T47D (cell line): Measurements from ENCODE around the gene RASGEF1C.

Source experiments
- DNase-seq, 2 experiments: peaks; one replicate each; pipeline versions ENCODE4 v3.0.0 to v3.0.0-alpha.2; 2011 to 2012; ENCODE audit warnings: low read depth in 1 of 2, low spot score in 1 of 2
- JUND ChIP-seq: IDR thresholded peaks from 2 replicates; pipeline ENCODE4 v1.6.1; 2012; ENCODE audit warnings: low read depth
- in situ Hi-C: cut with HindIII; loops from 2 replicates; pipeline ENCODE4 v1.10.0; 2016; ENCODE audit warnings: low sequenced_read_pairs, low pct_unique_long_range_greater_than_20kb

The RASGEF1C gene

DNA sequence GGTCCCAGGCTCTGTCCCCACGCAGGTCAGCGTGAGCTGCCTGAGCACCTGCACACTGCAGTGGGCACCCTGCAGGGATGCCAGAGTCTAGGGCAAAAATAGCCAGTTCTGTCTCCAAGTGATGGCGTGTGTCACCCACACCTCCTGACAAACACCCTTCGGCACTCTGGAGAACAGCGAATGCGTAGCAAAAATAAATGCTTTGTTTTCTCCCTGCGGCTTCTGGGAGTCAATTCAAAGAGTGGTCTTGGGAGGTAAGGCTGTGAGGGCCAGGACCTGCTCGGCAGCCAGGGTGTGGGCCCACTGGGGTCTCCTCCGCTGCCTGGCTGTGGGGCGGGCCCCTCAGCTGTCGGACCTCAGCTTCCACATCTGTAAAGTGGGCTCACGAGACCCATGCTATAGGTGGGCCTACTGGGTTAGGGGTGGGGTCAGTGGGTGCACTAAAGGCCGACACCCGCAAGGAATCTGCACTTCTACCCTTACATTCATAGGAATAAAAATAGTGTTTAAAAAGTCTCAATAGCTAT lies 37.4 kb downstream of the RASGEF1C start:
- in situ Hi-C loops, result no loop called here
- no peak for TF ChIP-seq JUND
- DNase-seq, result no peak

DNA sequence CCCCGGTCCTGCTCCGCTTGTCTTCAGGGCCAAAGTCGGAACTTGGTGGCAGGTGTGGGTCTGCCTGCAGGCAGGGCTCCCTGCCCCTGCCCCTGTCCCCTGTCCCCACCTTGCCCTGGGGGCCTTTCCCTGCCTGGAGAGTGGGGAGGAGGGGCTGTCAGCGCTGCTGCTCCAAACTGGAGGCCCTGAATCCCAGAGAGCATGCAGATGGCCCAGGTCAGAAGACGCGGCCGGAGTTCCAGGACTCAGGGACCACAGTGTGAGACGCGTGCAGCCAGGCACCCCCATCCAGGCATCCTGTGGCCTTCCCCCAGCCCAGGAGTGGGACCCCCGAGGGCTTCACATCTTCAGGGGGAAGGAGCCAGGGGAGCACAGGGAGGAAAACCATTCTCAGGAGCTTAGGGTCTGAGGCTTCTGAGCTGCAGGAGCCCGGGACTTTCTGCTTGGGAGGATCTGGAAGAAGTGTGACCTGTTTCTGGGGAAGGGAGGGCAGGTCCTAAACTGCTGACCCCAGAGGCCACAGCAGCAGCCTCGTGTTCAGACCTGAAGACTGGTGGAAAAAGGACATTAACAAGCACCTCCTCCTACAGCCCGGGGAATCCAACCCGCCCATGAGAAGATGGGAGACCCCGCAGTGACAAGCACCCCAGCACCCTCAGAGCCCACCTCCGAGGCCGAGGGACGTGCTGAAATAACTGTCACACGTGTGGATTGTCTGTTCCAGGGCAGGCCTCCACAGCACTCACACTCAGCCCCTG lies 38.0 kb downstream of the RASGEF1C start:
- no peak for TF ChIP-seq JUND
- no peak for DNase-seq
- in situ Hi-C loops, result no loop called here

DNA sequence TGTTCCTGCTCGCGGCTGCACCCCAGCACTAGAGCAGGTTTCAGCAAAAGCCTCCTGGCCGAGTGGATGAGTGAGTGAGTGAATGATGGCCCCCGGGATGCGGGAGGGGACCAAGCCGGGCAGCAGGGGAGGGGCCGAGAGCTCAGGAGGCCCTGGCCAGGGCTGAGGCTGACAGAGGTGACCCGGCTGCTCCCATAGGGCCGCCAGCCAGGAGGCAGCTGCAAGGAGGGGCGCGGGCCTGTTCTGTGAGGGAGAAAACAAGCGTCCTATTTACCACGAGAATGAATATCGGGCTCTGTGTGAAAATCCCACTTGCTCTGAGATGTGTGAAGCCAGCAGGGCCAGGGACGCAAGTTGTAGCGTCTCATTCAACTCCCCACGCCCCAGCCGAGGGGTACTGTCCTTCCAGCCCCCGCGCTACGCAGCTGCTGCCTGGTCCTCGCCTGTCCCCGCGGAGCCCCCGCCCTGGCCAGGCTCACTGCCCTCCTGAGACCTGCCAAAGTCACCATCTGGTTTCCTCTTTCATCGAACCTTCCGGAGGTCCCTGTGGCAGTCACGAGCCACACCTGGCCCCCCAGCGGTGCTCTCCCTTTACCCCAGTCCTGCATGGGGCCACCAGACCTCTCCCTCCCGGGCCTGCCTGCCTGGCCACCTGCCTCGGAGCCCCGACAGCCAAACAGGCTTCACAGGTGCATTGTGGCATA lies 38.8 kb downstream of the RASGEF1C start:
- no peak for TF ChIP-seq JUND
- DNase-seq, result no peak

DNA sequence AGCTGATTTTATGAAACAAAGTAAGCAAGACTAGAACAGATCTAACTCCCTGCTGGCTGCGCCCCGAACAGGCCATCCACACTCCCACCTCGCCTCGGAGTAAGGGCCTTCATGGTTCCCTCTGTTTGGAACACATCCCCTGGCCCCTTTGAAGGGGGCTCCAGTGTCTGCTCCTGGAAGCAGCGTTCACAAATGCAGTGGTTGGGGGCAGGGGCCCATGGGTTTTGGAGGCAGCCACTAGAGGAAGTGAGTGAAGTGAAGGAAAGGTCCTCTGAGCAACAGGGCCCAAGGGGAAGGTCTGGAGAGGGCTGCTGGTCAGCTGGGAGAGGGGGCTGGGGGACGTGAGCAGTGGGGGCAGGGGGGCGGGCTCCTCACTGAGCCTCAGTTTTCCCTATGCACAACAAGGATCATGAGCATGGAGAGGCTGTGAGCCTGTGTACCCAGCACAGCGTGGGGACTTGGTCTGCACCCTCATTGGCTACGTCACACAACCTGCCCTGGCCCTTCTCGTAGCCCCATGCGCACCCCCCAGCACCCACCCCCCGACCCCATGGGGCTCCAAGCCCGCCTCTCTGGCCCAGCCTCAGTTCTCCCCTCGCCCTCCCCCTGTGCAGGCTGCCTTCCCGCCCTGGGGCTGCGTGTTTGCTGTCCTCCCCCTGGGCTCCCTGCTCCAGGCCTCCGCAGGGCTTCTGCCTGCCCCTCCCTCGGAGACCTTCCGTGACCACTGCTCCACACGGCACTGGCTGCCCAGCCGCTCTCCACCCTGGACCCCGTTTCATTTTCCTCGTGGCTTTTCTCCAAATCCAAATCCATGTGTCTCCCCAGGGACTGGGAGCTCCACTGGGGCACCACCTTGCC lies 39.5 kb downstream of the RASGEF1C start:
- DNase-seq, result no peak
- no peak for TF ChIP-seq JUND
- in situ Hi-C loops, result no loop called here

More for the DNA sequence above, 38.8 kb downstream of the RASGEF1C start:
- in situ Hi-C loops, result no loop called here

DNA sequence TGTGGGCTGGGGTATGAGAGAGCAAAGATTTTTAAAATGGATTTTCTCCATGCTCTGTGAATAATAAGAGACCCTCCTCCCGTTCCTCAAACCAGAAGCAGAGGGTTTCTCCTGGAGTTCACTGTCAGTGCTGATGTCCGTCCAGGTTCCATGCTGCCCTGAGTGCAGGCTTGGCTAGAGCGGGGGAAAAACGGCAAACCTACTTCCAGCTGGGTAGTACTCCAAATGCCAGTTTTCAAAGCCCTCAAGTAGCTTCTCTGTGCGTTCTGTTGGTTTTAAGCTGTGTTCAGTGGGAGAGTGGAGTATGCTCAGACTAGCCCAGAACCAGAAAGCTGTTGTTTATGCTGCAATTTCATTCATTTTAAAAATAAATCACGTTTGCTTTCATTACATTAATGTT lies 40.3 kb downstream of the RASGEF1C start:
- in situ Hi-C loops, result no loop called here
- TF ChIP-seq JUND, result no peak
- no peak for DNase-seq

DNA sequence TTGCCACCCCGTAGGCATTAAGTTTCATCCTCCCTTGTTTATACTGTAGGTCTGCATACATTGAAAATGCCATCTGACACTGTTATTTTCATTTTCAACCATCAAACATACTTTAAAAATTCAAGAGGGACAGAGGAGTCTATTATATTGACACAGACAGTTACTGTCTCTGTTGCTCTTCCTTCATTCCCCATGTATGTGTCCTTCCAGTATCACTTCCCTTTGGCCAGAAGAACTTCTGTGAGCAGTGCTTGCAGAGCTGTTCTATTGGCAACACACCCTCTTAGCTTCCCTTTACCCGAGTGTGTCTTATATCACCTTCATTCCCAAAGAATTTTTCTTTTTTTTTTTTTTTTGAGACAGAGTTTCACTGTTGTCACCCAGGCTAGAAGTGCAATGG lies 42.8 kb downstream of the RASGEF1C start:
- in situ Hi-C loops, result no loop called here
- no peak for TF ChIP-seq JUND
- no peak for DNase-seq

DNA sequence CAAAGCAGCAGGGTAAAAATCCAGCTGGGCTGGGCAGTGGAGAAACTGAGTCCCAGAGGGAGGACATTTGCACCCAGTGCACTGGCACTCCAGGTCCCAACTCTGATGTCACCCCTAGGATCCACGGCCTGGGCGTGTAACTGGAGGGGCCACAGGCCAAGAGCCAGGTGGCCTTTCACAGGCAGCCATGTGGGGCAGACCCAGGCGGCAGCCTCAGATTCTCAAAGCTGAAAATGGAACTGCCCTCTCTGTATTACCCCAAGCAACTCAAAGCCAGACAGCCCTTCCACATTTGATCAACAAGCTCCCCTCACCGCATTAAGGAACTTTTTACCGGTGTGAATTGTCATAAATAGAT lies 46.7 kb downstream of the RASGEF1C start:
- in situ Hi-C loops, result no loop called here
- DNase-seq, result no peak
- no peak for TF ChIP-seq JUND

DNA sequence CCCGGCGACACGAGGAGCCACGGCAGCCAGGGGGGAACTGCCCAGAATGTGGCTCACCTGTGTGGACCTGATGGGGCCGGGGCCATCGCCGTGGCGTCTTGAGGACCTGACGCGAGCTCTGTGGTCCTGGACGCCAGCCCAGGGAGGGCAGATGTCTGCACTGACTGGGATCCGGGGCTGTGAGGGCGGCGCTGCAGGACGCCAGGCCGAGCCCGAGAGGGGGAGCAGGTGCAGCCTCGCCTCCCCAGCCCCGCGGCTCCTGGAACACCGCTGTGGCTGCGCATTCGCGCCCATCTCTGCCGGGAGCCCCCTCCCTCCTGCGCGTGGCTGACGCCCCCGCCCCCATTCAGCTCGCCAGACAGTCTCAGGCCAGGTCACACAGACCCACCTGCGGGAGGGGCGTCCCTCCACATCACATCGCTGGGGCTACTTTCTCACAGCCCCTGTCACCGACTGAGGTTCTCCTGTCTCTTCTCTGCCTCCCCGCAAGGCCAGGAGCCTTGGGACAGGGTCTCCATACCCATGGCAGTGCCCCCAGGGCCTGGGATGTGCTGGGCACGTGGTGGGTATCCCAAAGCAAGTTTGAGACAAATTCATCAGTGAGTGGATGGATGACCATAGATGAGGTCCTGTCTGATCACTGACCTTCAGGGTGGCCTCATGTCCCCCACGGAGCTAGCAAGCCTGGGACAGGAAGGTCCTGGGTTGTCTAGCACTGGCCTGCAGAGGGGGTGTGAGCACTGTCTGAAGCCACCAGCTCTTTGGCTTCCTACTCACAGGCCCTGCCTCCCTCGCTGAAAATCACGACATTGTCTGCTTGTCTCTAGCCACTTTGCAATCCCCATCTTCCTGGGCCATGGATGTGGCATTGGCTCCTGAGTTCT lies 47.3 kb downstream of the RASGEF1C start:
- in situ Hi-C loops, result no loop called here
- TF ChIP-seq JUND, result no peak
- DNase-seq, result peak in 1 of 2 experiments; percentile 50

DNA sequence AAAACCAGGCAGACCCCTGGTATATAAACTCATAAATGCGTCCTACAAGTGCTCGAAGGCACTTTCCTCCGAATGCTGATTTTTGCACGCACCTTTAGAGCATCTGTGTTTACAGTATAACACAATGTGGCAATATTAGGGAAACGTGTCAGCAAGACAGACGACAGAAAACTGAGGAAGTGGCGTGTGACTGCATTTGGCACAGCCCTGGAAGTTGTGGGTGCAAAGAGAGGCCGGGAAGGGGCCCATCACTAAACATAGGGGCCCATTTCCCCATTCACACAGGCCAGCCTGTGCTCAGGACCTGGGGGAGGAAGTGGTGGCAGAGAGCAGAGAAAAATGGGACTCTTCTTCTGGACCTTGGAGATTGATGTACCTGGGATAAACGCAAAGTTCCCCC lies 48.2 kb downstream of the RASGEF1C start:
- in situ Hi-C loops, result no loop called here
- TF ChIP-seq JUND, result no peak
- no peak for DNase-seq

DNA sequence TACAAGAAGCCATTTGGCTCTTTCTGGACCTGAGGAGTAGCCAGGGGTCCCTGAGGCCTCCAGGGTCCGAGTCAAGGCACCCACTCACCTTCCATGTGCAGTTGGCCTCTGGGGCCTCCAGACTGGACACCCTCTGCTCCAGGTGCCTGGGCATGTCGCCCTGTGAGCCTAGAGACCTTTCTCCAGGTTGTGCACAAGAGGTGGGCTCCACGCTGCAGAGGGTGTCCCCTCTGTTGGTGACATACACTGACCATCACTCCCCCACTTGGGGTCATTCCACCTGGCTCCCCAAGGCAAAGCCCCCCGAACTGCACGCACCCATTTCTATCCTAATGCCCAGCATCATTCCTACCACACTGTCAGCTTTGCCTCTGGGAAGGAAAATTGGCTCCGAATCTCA lies 48.8 kb downstream of the RASGEF1C start:
- DNase-seq, result no peak
- in situ Hi-C loops, result no loop called here
- TF ChIP-seq JUND, result no peak

DNA sequence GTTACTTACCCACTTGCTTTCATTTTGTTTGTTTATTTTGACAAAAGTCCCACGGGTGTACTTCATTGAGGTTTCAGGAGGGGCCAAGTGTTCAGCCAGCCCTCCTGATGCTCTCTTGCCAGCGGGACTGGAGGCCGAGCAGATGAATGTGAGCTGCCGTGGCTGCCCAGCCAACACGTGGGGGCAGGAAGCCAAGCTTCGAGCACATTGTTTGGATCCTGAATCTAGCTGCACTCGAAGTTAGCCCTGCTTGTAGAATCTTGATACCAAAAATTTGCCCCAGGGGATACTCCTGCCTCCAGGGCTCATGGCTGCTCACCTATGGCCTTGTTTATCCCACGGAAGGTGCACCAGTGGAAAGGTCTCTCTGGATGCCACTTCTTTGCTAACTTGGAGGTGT lies 49.3 kb downstream of the RASGEF1C start:
- in situ Hi-C loops, result no loop called here

DNA sequence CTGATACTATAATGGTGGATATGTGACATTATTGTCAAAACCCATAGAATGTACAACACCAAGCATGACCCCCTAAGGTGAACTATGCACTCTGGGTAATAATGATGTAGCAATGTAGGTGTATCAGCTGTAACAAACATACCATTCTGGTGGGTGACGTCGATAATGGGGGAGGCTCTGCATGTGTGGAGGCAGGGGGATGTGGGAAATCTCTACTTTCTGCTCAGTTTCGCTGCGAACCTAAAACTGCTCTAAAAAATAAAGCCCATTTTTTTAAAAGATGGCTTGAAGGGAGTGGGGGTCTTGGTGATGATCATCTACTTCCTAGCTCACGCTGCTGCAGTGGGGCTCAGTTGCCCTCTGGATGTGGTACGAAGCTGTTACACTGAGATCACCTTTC lies 51.1 kb downstream of the RASGEF1C start:
- DNase-seq, result no peak
- in situ Hi-C loops, result no loop called here
- no peak for TF ChIP-seq JUND

More for the DNA sequence above, 49.3 kb downstream of the RASGEF1C start:
- no peak for DNase-seq
- TF ChIP-seq JUND, result no peak
